Natural killer cell (primary cell): ENCODE measurements around the gene TRAPPC2. TPM values are rescaled to one million over a fixed set of nuclear protein-coding genes. Genes with fewer than 3 reads are reported as not detected.
"Not testable (repeated sequence)": the region's sequence is repeated elsewhere in the genome, so short reads cannot be mapped to it uniquely, and the experiment has no call there.

Source experiments
- ATAC-seq, 3 donors: fragments of 150-1000 bp in 2 of 3; fragments of 200-7000 bp in 1 of 3; cut with Tn5 transposase; 1 replicate in 1 of 3; 2 replicates in 2 of 3; pipeline ENCODE4 v1.10.0; 2021; ENCODE audit warnings: mild to moderate bottlenecking in 2 of 3, moderate library complexity in 2 of 3
- DNase-seq, 2 donors: peaks; one replicate each; pipeline versions ENCODE4 v3.0.0 to v3.0.0-alpha.2; 2013 to 2021; ENCODE audit warnings: mixed read lengths in 1 of 2
- H3K27ac ChIP-seq: one replicate; pipeline ENCODE4 v1.5.1; 2013; ENCODE audit warnings: mild to moderate bottlenecking, low read length
- H3K27me3 ChIP-seq: one replicate; pipeline ENCODE4 v1.6.1; 2013; ENCODE audit warnings: low read length; ENCODE audit not compliant: control insufficient read depth, insufficient read depth
- H3K36me3 ChIP-seq: one replicate; pipeline ENCODE4 v1.6.1; 2013; ENCODE audit warnings: low read length; ENCODE audit not compliant: control insufficient read depth, insufficient read depth
- H3K4me1 ChIP-seq: one replicate; pipeline ENCODE4 v1.6.1; 2013; ENCODE audit warnings: low read length; ENCODE audit not compliant: control insufficient read depth, insufficient read depth
- H3K4me3 ChIP-seq: one replicate; pipeline ENCODE4 v1.5.1; 2013; ENCODE audit warnings: low read length
- H3K9me3 ChIP-seq: one replicate; pipeline ENCODE4 v1.6.1; 2013; ENCODE audit warnings: low read length; ENCODE audit not compliant: control insufficient read depth, insufficient read depth
- H3K27ac Mint-ChIP-seq, 2 donors: one replicate each; pipeline ENCODE4 v1.8.0; 2022; ENCODE audit warnings: mild to moderate bottlenecking in 2 of 2, mixed read lengths in 2 of 2, moderate library complexity in 1 of 2
- H3K27me3 Mint-ChIP-seq, 2 donors: one replicate each; pipeline ENCODE4 v1.8.0; 2022; ENCODE audit warnings: low read depth in 2 of 2, mixed read lengths in 2 of 2
- H3K36me3 Mint-ChIP-seq: one replicate; pipeline ENCODE4 v1.8.0; 2022; ENCODE audit warnings: mixed read lengths
- H3K4me1 Mint-ChIP-seq, 2 donors: one replicate each; pipeline ENCODE4 v1.8.0; 2022; ENCODE audit warnings: mixed read lengths in 2 of 2
- H3K4me3 Mint-ChIP-seq: one replicate; pipeline ENCODE4 v1.8.0; 2022; ENCODE audit warnings: mild to moderate bottlenecking, moderate library complexity, mixed read lengths
- H3K9me3 Mint-ChIP-seq, 2 donors: one replicate each; pipeline ENCODE4 v1.8.0; 2022; ENCODE audit warnings: mixed read lengths in 2 of 2
- WGBS: methylation state at CpG from one replicate; pipeline ENCODE4 v1.1.7; 2013; ENCODE audit warnings: missing lambda C conversion rate; ENCODE audit not compliant: insufficient coverage; 5-methylcytosine and 5-hydroxymethylcytosine counted together
- intact Hi-C: fragments of 100-400 bp; cut with micrococcal nuclease; formaldehyde crosslinking; loops from one replicate; pipeline ENCODE4 v1.14.2; 2022
- total RNA-seq, 4 donors: library from RNA; stranded (reverse); fragments of 120-200 nt in 1 of 4; gene quantifications; one replicate each; pipeline versions ENCODE4 v1.2.3 to v1.2.4, GENCODE V29; 2013 to 2022
- TF ChIP-seq, protein P1 (sequence below): fragments of 200-600 bp; IDR thresholded peaks from one replicate; pipeline ENCODE4 v1.8.0; 2022; ENCODE audit warnings: antibody characterized with exemption

TRAPPC2 gene
- total RNA-seq, 3 donors from 2014 or later (not counting 1 experiment from before 2014, with no cell fraction given) = 24.2 to 63.3 (median 42.4) TPM

DNA sequence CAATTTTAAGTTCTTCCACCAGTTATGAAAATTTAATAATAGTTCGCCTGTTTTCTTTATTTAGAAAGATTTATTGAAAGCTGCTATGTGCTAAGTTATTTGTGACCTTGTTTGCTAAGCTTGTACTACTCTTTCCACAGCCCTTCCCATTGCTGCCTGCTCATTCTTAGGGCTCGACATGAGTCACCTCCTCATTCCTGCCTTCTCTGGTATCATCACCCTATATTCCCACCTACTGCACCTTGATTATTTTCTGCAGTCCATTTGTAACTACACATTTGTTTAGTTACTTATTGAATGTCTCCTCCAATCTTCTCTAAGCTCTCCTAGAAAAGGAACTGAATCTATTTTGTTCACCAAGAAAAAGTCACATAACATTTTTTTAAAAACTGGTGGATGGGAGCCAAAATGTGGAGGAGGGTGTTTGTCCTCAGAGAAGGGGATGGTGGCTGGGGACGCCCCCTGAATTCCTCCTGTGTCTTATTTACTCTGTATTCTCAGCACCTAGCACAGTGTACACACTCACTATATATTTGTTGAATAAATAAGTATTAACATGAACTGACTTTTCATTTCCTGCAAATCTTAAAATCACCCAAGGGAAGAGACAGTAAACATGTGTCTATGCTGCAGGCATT, 49.2 kb downstream of the TRAPPC2 start:
- H3K4me3 Mint-ChIP-seq = no peak overlapping the region
- H3K36me3 ChIP-seq = no peaks in the 10 kb centered on the region
- no peaks in the 10 kb centered on the region for H3K36me3 Mint-ChIP-seq
- H3K4me1 ChIP-seq = peaks cover 4% of the 10 kb centered on the region
- H3K4me1 Mint-ChIP-seq = peaks cover 9 to 12% of the 10 kb centered on the region in 2 donors
- no peak overlapping the region for H3K27ac ChIP-seq
- no peaks in the 10 kb centered on the region for H3K9me3 ChIP-seq
- no peak for DNase-seq
- no peaks in the 10 kb centered on the region for H3K9me3 Mint-ChIP-seq
- intact Hi-C loops = no loop called here
- no peak overlapping the region for H3K4me3 ChIP-seq
- TF ChIP-seq, protein P1, sequence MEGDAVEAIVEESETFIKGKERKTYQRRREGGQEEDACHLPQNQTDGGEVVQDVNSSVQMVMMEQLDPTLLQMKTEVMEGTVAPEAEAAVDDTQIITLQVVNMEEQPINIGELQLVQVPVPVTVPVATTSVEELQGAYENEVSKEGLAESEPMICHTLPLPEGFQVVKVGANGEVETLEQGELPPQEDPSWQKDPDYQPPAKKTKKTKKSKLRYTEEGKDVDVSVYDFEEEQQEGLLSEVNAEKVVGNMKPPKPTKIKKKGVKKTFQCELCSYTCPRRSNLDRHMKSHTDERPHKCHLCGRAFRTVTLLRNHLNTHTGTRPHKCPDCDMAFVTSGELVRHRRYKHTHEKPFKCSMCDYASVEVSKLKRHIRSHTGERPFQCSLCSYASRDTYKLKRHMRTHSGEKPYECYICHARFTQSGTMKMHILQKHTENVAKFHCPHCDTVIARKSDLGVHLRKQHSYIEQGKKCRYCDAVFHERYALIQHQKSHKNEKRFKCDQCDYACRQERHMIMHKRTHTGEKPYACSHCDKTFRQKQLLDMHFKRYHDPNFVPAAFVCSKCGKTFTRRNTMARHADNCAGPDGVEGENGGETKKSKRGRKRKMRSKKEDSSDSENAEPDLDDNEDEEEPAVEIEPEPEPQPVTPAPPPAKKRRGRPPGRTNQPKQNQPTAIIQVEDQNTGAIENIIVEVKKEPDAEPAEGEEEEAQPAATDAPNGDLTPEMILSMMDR = no peak
- H3K27ac Mint-ChIP-seq = no peak overlapping the region
- ATAC-seq = no peak
- H3K27me3 Mint-ChIP-seq = no peaks in the 10 kb centered on the region
- H3K27me3 ChIP-seq = no peaks in the 10 kb centered on the region
- 88% methylated on average over 1 of the region's 3 CpGs for WGBS

- intact Hi-C loops = no loop called here
- Mint-ChIP-seq H3K36me3 (no peaks in the 10 kb centered on the region), H3K27ac (no peak overlapping the region), H3K4me3 (no peak overlapping the region), H3K27me3 (no peaks in the 10 kb centered on the region), H3K4me1 (peaks cover 8 to 11% of the 10 kb centered on the region in 2 donors), H3K9me3 (no peaks in the 10 kb centered on the region)
- Histone ChIP-seq H3K4me1 (peaks cover 4% of the 10 kb centered on the region), H3K27ac (no peak overlapping the region), H3K27me3 (no peaks in the 10 kb centered on the region), H3K9me3 (no peaks in the 10 kb centered on the region), H3K4me3 (no peak overlapping the region), H3K36me3 (no peaks in the 10 kb centered on the region)
- 97% methylated on average over 3 of the region's 4 CpGs for WGBS
- DNase-seq = no peak
- ATAC-seq = no peak
- TF ChIP-seq, protein P1 = no peak
Observed at GRCh38 chrX:13684361-13684760, 50.1 kb downstream of the TRAPPC2 start.

DNA sequence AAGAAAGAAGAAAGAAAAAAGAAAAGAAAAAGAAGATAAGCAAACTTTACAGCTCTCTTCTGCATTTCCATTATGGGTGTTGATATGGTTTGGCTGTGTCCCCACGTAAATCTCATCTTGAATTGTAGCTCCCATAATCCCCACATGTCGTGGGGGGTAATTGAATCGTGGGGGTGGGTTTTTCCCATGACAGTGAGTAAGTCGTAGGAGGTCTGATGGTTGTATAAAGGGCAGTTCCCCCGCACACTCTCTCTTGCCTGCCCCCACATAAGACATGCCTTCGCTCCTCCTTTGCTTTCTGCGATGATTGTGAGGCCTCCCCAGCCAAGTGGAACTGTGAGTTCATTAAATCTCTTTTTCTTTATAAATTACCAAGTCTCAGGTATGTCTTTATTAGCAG, 52.8 kb downstream of the TRAPPC2 start:
- no peak overlapping the region for H3K4me3 Mint-ChIP-seq
- intact Hi-C loops = no loop called here
- H3K9me3 ChIP-seq = no peaks in the 10 kb centered on the region

DNA sequence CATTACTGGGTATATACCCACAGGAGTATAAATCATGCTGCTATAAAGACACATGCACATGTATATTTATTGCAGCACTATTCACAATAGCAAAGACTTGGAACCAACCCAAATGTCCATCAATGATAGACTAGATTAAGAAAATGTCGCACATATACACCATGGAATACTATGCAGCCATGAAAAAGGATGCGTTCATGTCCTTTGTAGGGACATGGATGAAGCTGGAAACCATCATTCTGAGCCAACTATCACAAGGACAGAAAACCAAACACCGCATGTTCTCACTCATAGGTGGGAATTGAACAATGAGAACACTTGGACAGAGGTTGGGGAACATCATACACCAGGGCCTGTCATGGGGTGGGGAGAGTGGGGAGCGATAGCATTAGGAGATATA, 54.7 kb downstream of the TRAPPC2 start:
- WGBS = 100% methylated on average over 1 of the region's 4 CpGs
- H3K9me3 ChIP-seq, H3K4me3 ChIP-seq, ATAC-seq, H3K36me3 ChIP-seq, DNase-seq, H3K4me3 Mint-ChIP-seq, H3K4me1 Mint-ChIP-seq, H3K27me3 ChIP-seq, intact Hi-C loops, H3K27ac Mint-ChIP-seq, H3K27ac ChIP-seq, H3K4me1 ChIP-seq, H3K36me3 Mint-ChIP-seq, H3K9me3 Mint-ChIP-seq, H3K27me3 Mint-ChIP-seq: not testable (repeated sequence)

More for the DNA sequence above, 52.8 kb downstream of the TRAPPC2 start:
- Mint-ChIP-seq H3K27me3 (no peaks in the 10 kb centered on the region), H3K27ac (no peak overlapping the region), H3K4me1 (peaks cover 4 to 5% of the 10 kb centered on the region in 2 donors), H3K36me3 (no peaks in the 10 kb centered on the region), H3K9me3 (no peaks in the 10 kb centered on the region)
- no peak for DNase-seq
- Histone ChIP-seq H3K27me3 (no peaks in the 10 kb centered on the region), H3K4me3 (no peak overlapping the region), H3K27ac (no peak overlapping the region), H3K4me1 (peaks cover 4% of the 10 kb centered on the region), H3K36me3 (no peaks in the 10 kb centered on the region)
- no peak for ATAC-seq
- 100% methylated on average over 2 of the region's 7 CpGs for WGBS
- TF ChIP-seq, protein P1 = no peak
